MG63 (cell line): ENCODE results near the gene PACS2. TPM values are rescaled to one million over a fixed set of nuclear protein-coding genes. Genes with fewer than 3 reads are reported as not detected.
"Not testable (repeated sequence)": the region's sequence is repeated elsewhere in the genome, so short reads cannot be mapped to it uniquely, and the experiment has no call there.

Experiments used
- DNase-seq: peaks from one replicate; pipeline ENCODE4 v3.0.0-alpha.2; 2020
- H3K27me3 ChIP-seq: fragments of 250-450 bp; sonication (Bioruptor Pico); 2 replicates; pipeline ENCODE4 v1.5.1; 2020; ENCODE audit warnings: mild to moderate bottlenecking, moderate library complexity
- H3K36me3 ChIP-seq: fragments of 250-450 bp; sonication (Bioruptor Pico); 2 replicates; pipeline ENCODE4 v1.5.1; 2020; ENCODE audit warnings: mild to moderate bottlenecking, moderate library complexity
- H3K4me3 ChIP-seq: fragments of 250-450 bp; sonication (Bioruptor Pico); 2 replicates; pipeline ENCODE4 v1.5.1; 2020; ENCODE audit warnings: mild to moderate bottlenecking, moderate library complexity
- H3K9me3 ChIP-seq: fragments of 250-450 bp; sonication (Bioruptor Pico); 2 replicates; pipeline ENCODE4 v1.5.1; 2020; ENCODE audit warnings: mild to moderate bottlenecking, moderate library complexity
- total RNA-seq: library from RNA; depleted of rRNA; stranded (reverse); fragments of >200 nt; shearing (Covaris generic); gene quantifications from 2 replicates; pipeline ENCODE4 v1.2.3, GENCODE V29; 2014; ENCODE audit warnings: low replicate concordance

Gene PACS2
- total RNA-seq, 1 experiment from 2014 or later = 18.6 TPM

DNA sequence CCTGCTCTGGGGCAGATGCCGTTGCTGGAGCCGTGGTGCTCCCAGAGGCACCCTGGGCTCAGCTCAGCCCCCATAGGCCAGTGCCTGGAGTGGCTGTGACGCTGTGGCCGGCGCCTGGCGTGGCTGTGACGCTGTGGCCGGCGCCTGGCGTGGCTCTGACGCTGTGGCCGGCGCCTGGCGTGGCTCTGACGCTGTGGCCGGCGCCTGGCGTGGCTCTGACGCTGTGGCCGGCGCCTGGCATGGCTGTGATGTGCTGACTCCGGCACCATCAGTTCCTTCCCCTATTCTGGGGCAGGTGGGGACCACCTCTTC lies 20.6 kb downstream of the PACS2 start:
- not testable (repeated sequence) for H3K36me3 ChIP-seq, H3K9me3 ChIP-seq, H3K4me3 ChIP-seq, DNase-seq, H3K27me3 ChIP-seq

DNA sequence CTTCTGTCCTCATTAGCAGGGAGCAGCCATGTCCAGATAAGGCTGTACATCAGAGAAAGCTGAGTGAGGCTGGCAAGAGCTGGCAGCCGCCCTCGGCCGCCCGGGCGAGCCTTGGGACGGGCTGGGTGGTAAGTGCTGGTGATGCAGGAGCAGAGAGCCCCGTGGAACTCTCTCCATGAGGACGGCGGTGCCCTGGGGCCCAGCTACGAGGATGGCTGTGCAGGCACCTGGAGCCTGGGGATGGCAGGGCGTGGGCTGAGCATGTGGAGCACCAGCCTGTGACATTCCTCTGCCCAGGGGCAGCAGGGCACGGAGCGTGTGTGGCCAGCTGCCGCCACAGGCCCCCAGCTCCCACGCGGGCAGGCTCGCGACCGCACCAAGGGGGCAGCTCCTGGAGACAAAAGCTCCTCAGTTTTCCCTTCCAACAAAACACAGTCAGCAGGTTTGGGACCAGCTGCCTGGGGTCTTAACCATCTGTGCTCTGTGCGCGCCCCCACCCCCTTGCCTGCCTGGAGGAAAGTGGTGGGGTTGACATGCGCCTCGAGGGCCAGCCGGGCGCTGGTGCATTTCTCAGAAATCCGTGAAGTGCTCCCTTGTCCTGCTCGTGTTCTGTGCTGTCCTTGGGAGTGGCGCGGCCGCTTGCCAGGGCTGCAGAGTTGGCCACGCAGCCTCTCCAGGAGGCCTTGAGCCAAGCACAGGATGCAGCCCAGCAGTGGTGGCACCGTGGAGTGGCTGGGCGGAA lies 21.4 kb downstream of the PACS2 start:
- no peaks in the 10 kb centered on the region for H3K36me3 ChIP-seq
- DNase-seq = no peak
- H3K4me3 ChIP-seq = no peak overlapping the region
- H3K27me3 ChIP-seq = no peaks in the 10 kb centered on the region
- no peaks in the 10 kb centered on the region for H3K9me3 ChIP-seq

DNA sequence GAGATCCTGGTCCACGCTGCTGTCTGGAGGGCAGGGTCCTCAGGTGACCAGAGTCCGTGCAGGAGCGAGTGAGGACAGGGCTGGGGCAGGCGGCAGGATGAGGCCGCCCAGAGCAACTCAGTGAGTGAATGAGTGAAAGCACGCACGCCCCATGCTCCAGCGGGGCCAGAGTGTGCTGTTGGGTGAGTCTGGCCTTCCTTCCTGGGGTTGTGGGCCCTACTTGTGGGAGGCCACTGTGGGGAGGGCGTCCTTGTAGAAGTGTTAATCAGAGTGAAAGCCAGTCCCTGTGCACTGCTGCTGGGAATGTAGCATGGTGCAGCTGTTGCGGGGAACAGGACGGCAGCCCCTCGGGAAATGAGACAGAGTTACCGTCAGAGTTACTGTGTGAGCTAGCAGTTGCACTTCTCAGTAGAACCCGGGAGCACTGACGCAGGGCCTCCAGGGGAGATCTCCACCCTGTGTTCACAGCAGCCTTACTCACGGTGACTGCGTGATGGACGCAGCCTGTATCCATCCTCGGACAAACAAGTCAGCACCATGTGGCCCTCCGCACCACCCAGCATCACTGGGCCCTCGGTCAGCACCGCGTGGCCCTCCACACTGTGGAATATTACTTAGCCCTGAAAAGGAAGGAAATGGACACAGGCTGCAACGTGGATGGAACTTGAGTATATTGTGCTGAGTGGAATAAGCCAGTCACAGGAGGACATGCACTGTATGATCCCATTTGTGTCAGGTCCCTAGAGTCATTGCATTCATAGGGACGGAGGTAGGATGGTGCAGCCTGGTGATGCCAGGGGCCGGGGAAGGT lies 22.1 kb downstream of the PACS2 start:
- Histone ChIP-seq H3K9me3 (no peaks in the 10 kb centered on the region), H3K36me3 (no peaks in the 10 kb centered on the region), H3K4me3 (no peak overlapping the region), H3K27me3 (no peaks in the 10 kb centered on the region)
- DNase-seq = no peak

DNA sequence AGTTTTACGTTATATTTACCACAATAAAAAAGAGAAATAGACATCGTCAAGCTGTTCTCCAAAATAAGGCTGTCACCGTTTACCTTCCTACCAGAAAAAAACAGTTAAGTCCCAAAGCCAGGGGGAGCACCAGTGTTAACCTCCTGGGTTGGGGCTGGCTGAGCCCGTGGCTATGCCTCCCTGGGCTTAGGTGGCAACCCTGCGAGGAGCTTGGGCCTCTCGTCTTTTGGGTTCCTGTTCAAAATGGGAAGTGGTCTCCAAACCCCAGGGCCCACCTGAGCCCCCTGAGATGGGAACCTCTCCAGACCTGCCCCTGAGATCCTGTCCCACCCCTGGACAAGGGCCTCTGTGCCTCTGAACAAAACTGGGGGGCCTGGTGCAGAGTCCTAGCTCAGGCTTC lies 22.9 kb downstream of the PACS2 start:
- Histone ChIP-seq H3K9me3 (no peaks in the 10 kb centered on the region), H3K4me3 (no peak overlapping the region), H3K36me3 (no peaks in the 10 kb centered on the region), H3K27me3 (no peaks in the 10 kb centered on the region)
- no peak for DNase-seq

DNA sequence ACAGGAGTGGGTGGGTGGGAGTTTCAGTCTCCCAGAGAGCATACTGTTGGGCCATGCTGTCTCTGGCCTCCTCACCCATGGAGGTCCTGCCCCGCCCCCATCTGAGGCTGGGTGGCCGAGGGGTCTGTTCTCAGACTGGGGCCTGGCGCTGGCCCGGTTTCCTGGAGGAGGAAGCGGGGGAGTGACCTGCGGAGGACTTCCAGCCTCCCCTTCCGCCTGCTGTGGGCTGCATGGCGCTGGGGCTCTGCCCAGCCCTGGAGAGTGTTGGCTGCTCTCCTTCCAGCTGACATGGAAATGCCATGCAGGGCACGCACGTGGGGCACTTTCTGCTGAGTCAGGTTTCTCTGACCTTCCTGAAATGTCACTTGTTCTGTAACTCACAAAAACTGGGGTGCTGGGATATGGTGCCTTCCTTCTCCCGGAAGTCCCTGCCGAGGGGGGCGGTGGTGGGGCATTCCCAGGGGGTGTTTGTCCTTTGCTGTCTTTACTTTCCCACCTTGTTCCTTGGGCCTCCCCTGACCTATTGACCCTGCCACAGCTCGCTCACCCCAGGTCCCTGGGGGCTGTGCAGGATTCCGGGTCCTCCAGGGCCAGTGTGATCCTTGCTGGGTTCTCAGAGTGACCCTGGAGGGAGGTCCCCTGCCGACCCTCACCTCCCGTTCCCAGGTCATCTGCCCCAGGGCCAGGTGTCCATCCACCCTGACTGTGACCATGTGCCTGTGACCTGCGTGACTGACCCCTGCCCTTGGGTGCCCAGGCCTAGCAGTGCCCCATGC lies 23.6 kb downstream of the PACS2 start:
- no peak for DNase-seq
- Histone ChIP-seq H3K4me3 (no peak overlapping the region), H3K36me3 (no peaks in the 10 kb centered on the region), H3K27me3 (no peaks in the 10 kb centered on the region), H3K9me3 (no peaks in the 10 kb centered on the region)

DNA sequence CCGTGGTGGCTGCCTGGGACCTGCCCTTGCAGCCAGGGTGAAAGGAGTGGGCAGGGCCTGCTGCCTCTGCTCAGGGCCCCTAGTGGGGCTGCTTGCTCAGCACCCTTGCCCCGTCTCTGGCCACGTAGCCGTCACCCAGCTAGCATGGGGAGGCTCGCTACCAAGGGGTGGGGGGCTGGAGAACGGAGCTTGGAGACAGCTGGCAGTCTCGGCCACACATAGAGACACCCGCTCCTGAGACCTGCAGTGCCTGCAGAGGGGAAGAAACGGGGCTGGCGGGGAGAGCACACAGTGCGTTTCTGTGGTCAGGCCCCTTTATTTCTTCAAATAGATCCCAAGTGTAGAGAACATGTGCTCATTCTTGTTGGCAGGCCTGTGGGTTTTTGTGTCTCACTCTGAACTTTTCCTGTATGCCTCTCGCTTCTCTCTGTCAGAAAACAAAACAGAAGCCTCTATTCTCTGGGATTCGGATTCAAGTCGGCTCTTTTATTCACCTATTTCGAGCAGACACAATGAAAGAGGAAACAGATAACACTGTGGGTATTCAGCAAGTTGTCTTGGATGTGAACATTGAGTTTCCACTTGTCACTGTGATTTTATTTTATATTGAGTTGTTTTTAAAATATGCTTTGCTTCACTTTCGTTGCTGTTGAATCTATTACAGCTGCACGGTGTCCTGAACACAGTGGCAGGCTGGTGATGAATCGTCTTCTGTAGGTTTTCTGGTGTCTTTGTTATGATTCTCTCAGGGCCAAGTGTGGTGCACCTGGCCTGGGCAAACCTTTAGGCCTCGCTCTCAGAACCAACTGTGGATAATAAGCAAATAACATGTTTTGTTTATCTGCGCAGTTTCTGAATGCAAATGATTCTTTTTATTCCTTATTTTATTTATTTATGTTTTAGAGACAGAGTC lies 26.5 kb downstream of the PACS2 start:
- Histone ChIP-seq H3K27me3 (no peaks in the 10 kb centered on the region), H3K4me3 (no peak overlapping the region), H3K36me3 (no peaks in the 10 kb centered on the region), H3K9me3 (no peaks in the 10 kb centered on the region)
- no peak for DNase-seq

DNA sequence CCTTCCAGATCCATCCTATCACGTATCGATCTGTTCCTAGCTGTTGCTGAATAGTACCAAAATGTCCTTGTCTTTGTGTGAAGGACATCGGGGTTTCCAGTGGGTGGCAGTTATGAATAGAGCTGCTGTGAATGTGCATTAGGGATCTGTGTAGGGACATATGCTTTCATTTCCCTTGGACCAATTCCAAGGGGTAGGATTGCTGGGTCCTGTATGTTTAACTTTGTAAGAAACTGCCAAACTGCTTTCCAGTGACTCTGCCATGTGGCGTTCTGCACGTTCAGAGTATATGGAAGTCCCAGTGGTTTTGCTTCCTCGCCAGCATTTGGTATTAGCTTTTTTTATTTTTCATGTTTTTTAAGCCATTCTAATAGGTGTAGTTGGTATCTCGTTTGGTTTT lies 28.6 kb downstream of the PACS2 start:
- Histone ChIP-seq H3K27me3 (no peaks in the 10 kb centered on the region), H3K9me3 (no peaks in the 10 kb centered on the region), H3K4me3 (no peak overlapping the region), H3K36me3 (no peaks in the 10 kb centered on the region)
- DNase-seq = no peak

DNA sequence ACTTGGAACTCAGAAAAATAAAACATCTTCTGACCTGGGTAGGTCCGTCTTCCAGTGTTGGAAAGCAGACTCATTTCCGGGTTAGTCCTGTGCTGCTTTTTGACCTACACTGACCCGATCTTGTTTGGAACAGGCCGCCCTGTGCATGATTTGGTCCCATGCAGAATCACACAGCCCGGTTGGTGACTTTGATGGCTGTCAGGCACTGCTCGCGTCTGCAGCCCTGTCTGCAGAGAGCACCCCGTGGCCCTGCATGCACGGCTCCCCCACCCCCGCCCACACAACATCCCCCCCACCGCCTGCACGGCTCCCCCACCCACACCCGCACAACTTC lies 31.6 kb downstream of the PACS2 start:
- H3K4me3 ChIP-seq = no peak overlapping the region
- H3K36me3 ChIP-seq = no peaks in the 10 kb centered on the region
- H3K27me3 ChIP-seq = no peaks in the 10 kb centered on the region
- no peaks in the 10 kb centered on the region for H3K9me3 ChIP-seq
- DNase-seq = no peak

DNA sequence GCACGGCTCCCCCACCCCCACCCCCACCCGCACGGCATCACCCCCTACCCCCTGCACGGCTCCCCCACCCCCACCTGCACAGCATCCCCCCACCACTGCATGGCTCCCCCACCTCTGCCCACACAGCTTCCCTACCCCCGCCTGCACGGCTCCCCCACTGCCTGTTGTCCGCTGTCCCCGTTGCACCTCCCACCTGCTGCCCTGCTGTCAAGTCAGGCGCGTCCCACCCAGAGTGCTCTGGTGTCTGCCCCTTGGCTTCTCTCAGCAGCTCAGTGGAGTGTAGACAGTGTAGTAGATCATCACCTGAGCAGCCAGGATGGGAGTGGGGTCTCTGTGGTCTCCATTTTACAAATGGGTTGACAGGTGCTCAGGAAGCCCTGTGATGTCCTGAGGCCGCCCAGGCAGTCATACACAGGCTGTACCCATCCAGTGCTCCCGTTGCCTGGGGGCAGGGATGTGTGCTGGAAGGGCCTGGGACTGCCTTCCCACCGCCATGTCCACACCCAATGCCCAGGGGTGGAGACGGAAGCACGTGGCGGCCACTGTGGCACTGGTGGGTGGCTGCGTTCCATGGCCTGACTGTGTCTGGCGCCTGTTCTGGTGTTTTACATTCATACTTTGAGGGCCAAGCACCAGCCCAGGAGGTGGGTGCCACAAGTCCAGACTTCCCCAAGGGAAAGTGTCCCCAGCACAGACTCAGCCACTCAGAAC lies 32.5 kb downstream of the PACS2 start:
- Histone ChIP-seq H3K36me3 (no peaks in the 10 kb centered on the region), H3K9me3 (no peaks in the 10 kb centered on the region)

DNA sequence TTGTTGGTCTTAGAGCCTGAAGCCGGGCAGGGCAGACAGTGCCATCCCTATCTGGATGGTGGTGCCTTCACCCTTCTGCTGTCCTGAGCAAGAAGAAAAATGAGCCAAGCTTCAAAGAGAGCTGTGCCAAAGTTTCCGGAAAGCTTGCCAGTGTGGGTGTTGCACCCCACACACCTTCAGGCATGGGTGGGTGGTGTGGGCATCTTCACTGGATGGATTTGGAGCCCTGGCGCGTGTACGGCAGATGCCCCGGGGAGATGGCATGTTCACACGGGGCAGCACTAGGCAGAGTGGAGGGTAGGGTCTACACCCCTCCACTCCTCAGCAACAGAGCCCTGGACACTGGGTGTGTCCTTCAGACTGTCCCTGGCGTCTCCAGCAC lies 33.0 kb downstream of the PACS2 start:
- no peaks in the 10 kb centered on the region for H3K27me3 ChIP-seq
- no peak for DNase-seq
- no peak overlapping the region for H3K4me3 ChIP-seq
- no peaks in the 10 kb centered on the region for H3K9me3 ChIP-seq
- no peaks in the 10 kb centered on the region for H3K36me3 ChIP-seq

More for the DNA sequence above, 32.5 kb downstream of the PACS2 start:
- no peak for DNase-seq
- Histone ChIP-seq H3K4me3 (no peak overlapping the region), H3K27me3 (no peaks in the 10 kb centered on the region)

DNA sequence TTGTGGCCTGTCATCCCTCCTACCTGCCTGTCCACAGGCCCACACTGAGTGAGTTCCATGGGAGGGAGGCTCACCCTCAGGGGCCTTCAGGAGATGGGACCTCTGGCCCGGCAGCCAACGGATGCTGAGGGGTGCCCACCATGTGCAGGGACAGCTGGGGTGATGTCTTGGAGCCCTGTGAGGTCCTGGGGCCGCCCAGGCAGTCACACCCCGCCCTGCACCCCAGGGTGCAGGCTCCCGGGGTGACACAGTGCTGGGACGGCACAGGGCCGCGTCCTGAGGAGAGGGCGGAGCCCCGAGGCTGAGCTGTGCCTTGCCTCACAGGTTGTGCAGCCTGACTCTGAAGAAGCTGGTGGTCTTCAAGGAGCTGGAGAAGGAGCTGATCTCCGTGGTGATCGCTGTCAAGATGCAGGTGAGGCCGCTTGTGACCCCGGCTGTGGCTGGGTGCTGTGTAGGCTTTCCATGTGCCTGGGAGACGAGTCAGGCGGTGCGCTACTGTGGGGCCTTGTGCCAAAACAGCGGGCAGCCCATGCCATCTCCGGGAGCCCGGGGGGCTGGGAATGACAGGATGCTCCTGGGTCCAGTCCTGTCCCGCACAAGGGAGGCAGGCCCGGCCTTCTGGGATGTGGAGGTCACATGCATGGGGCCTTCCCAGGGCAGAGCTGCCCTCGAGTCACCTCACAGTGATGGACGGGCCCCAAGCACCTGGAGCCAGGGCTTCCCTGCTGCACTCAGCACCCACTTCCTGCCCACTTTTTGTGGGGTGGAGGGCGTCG lies 33.8 kb downstream of the PACS2 start:
- no peaks in the 10 kb centered on the region for H3K27me3 ChIP-seq
- no peaks in the 10 kb centered on the region for H3K36me3 ChIP-seq
- H3K9me3 ChIP-seq = no peaks in the 10 kb centered on the region
- no peak overlapping the region for H3K4me3 ChIP-seq
- DNase-seq = no peak

DNA sequence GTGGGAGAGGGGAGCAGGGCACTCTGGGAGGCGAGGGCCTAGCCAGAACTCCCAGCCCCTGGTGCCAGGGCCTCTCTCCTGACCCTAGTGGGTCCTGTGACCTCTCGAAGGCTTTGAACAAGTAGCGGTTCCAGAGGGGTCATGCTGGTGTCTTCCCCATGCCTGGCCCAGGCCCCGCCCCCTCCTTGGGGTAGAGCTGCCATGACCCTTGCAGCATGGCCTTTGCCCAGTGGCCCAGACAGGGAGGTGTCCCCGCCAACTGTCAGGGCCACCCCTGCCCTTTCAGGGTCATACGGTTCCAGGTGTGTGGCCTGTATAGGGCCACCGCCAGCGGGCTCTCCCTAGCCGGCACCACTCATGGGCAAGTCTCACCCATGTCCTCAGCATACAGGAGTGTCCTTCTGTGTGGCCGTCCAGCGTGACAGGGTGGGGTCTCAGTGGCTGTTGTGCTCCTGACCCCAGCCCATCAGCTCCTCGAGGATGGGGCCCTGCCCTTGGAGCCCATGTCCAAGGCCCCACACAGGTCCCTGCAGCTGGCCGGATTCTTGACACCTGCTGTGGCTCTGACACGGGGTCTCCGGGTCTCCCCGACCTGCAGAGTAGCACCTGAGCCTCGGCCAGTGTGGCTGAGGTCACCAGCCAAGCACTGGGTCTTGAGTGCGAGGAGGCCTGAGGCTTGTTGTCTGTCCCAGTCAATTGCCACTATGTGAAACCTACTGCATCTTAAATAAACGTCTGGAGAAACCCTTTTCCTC lies 34.6 kb downstream of the PACS2 start:
- Histone ChIP-seq H3K36me3 (no peaks in the 10 kb centered on the region), H3K4me3 (no peak overlapping the region), H3K9me3 (no peaks in the 10 kb centered on the region), H3K27me3 (no peaks in the 10 kb centered on the region)
- DNase-seq = no peak

DNA sequence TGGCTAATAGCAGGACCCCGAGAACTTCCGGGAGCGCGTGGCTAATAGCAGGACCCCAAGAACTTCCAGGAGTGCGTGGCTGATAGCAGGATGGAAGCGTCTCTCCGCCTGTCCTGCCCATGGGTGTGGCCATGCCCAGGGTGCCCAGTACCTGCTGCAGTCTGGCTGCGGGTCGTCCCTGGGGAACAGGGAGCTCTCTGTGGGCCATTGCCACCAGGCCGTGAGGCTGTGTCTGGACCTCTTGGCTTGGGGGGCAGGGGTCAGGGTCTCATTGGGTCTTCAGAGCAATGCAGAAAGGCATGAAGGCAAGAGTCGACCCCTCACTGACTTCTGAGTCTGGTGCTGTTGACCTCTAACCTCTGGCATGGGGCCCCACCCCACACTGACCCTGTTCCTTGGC lies 35.4 kb downstream of the PACS2 start:
- DNase-seq = no peak
- H3K27me3 ChIP-seq = no peaks in the 10 kb centered on the region
- H3K36me3 ChIP-seq = no peaks in the 10 kb centered on the region
- no peak overlapping the region for H3K4me3 ChIP-seq
- H3K9me3 ChIP-seq = no peaks in the 10 kb centered on the region

DNA sequence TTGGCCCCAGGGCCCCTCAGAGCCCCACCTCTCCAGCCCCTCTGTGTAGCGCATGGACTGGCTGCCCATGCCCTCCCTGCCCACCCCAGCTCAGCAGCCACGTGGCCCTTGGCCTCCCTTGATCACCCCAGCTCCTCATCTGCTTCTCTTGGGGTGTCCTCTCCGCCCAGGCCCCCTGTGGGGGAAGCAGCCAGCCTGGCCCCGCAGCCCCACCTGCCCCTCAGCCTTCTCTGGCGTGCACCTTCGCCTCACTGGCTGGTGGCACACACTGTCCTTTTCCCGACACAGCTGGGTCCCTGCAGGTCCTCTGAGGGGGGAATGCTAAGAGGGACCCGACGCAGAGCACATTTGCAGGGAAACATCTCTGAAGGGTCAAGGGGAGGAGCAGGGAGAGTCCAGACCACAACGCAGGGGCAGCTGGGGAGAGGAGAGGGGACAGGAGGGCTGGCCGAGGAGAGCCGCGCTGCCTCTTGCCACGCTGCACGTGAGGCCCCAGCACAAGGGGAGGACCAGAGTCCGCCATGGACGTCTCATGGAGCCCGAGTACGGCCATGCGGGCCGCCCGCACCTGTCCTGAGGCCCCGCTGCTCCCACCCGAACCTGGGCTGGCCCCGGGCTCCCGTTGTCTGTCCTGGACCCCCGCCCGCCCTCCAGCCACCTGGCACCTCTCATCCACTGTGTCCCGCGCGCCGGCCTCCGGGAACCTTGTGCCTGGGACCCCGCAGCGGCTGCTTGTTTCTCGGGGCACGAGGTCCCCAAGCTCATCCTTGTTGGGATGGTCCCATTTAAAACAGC lies 36.1 kb downstream of the PACS2 start:
- Histone ChIP-seq H3K9me3 (no peaks in the 10 kb centered on the region), H3K36me3 (no peaks in the 10 kb centered on the region), H3K27me3 (no peaks in the 10 kb centered on the region), H3K4me3 (no peak overlapping the region)
- DNase-seq = no peak
